ENCODE measurements around the gene MAIP1.

GRCh38 chr2:199984755-199985154, 29.4 kb downstream of the MAIP1 start:
- TF ChIP-seq CSRNP3 (CRISPR knock-in tag; IDR thresholded peaks at IDR 0.05) (no peak), RARB (CRISPR knock-in tag; IDR thresholded peaks at IDR 0.05) (no peak), ZFP30 (CRISPR knock-in tag; IDR thresholded peaks at IDR 0.05) (no peak), PATZ1 (CRISPR knock-in tag; IDR thresholded peaks at IDR 0.05; ENCODE audit: borderline replicate concordance) (no peak), ARNTL (CRISPR knock-in tag; IDR thresholded peaks at IDR 0.05; ENCODE audit: borderline replicate concordance, low read depth) (no peak), CSDC2 (CRISPR knock-in tag; IDR thresholded peaks at IDR 0.05) (no peak), PPARA (CRISPR knock-in tag; IDR thresholded peaks at IDR 0.05; ENCODE audit: borderline replicate concordance) (no peak), ZNF70 (CRISPR knock-in tag; IDR thresholded peaks at IDR 0.05) (no peak), ISL1 (CRISPR knock-in tag; IDR thresholded peaks at IDR 0.05) (no peak), OSR1 (CRISPR knock-in tag; IDR thresholded peaks at IDR 0.05) (no peak), ZNF8 (CRISPR knock-in tag; IDR thresholded peaks at IDR 0.05) (no peak), TCF4 (CRISPR knock-in tag; IDR thresholded peaks at IDR 0.05; ENCODE audit: borderline replicate concordance) (no peak)
